Measurements from ENCODE around the gene MYO5C. TPM values are rescaled to one million over a fixed set of nuclear protein-coding genes. Genes with fewer than 3 reads are reported as not detected.

The MYO5C gene
- total and polyA plus RNA-seq, 2 donors (not counting 3 experiments of a cell fraction or from before 2014, with no cell fraction given) = 7.5 to 19.4 TPM

DNA sequence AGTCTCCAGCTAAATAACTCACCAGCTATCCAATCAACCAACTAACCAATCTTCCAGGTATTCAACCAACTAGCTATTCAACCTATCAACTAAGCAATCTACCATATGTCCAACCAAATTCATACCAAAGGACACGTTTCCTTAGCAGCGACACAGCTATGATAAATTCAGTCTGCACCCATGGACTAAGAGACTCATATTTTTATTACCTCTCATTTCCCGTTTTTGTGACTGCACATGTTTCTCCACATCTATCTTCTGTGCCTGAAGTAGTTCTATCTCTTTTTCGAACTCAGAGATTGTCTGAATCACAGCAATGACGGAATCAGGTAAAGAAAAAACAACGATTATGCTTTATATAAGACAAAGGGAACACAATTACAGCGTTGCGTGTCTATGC, 70.4 kb downstream of the MYO5C start:
- no peak overlapping the region for H2AFZ ChIP-seq (ENCODE audit: low read depth, low read length)
- H4K20me1 ChIP-seq (replicated peaks; ENCODE audit: control insufficient read depth, extremely low read depth, insufficient read depth, low read length) = no peaks in the 10 kb centered on the region
- H3K27ac ChIP-seq (ENCODE audit: insufficient read depth, low read depth, low read length) = no peak overlapping the region
- no peak overlapping the region for H3K9ac ChIP-seq (replicated peaks; ENCODE audit: extremely low read depth, insufficient read depth, low read length)
- dilution Hi-C loops (cut with MboI; ENCODE audit: extremely low pct_ligation_motif_present, low sequenced_read_pairs) = no loop called here
- H3K79me2 ChIP-seq (ENCODE audit: control insufficient read depth, insufficient read depth, low read length) = no peaks in the 10 kb centered on the region
- no TSS peak for BruUV-seq (replicated peaks)
- ChIA-PET POLR2A (no interaction called here), CTCF (interaction anchor here (0.7 to 3.7 kb wide), 8 partner anchors 8 to 62 kb away, joined by 3 to 93 read pairs (median 4); partner anchors contain the start of gene GNB5)
- intact Hi-C loops (cut with micrococcal nuclease) = loop anchor here (5.0 to 10.0 kb wide), 2 partner anchors 320 to 443 kb away; no protein-coding TSS in a partner anchor
- DNase-seq (ENCODE audit: low read depth, low spot score) (no peak), FAIRE-seq (no peak)
- H3K4me1 ChIP-seq (ENCODE audit: control insufficient read depth, extremely low read depth, insufficient read depth, low read length) = no peaks in the 10 kb centered on the region
- no peak overlapping the region for H3K4me3 ChIP-seq (replicated peaks in 1 of 3; ENCODE audit: insufficient read depth in 1 of 3, low read depth in 1 of 3, low read length in 3 of 3)
- no peak overlapping the region for H3K4me2 ChIP-seq (ENCODE audit: insufficient read depth, low read length)
- H3K9me1 ChIP-seq (replicated peaks; ENCODE audit: control insufficient read depth, extremely low read depth, insufficient read depth, low read length) = no peaks in the 10 kb centered on the region
- H3K9me3 ChIP-seq (replicated peaks; ENCODE audit: control insufficient read depth, insufficient read depth, low read length) = no peaks in the 10 kb centered on the region
- no peaks in the 10 kb centered on the region for H3K27me3 ChIP-seq (ENCODE audit: control insufficient read depth in 2 of 2, insufficient read depth in 2 of 2, low read length in 2 of 2)
- H3K36me3 ChIP-seq (ENCODE audit: control insufficient read depth in 2 of 2, extremely low read depth in 1 of 2, insufficient read depth in 2 of 2, low read length in 2 of 2) = peaks cover 0 to 4% of the 10 kb centered on the region in 2 experiments
- TF ChIP-seq POLR2AphosphoS5 (IDR thresholded peaks at IDR 0.05; ENCODE audit: insufficient read depth, low read depth, low read length) (no peak), CTCF (IDR thresholded peaks at IDR 0.05; ENCODE audit: extremely low read depth in 1 of 2, insufficient read depth in 1 of 2, low read depth in 1 of 2, low read length in 2 of 2) (no peak), FOS (IDR thresholded peaks at IDR 0.05; ENCODE audit: borderline replicate concordance, insufficient read depth, low read length) (no peak), JUN (IDR thresholded peaks at IDR 0.05; ENCODE audit: borderline replicate concordance, insufficient read depth, insufficient read length, low read depth) (no peak)

GRCh38 chr15:52224211-52224610, 71.4 kb downstream of the MYO5C start:
- POLR2A ChIA-PET = no interaction called here
- H3K27ac ChIP-seq (ENCODE audit: insufficient read depth, low read depth, low read length) = no peak overlapping the region
- H4K20me1 ChIP-seq (replicated peaks; ENCODE audit: control insufficient read depth, extremely low read depth, insufficient read depth, low read length) = no peaks in the 10 kb centered on the region
- no peaks in the 10 kb centered on the region for H3K9me3 ChIP-seq (replicated peaks; ENCODE audit: control insufficient read depth, insufficient read depth, low read length)
- DNase-seq (ENCODE audit: low read depth, low spot score) = no peak
- H3K36me3 ChIP-seq (ENCODE audit: control insufficient read depth in 2 of 2, extremely low read depth in 1 of 2, insufficient read depth in 2 of 2, low read length in 2 of 2) = peaks cover 0 to 4% of the 10 kb centered on the region in 2 experiments
- H3K4me1 ChIP-seq (ENCODE audit: control insufficient read depth, extremely low read depth, insufficient read depth, low read length) = no peaks in the 10 kb centered on the region
- no peak overlapping the region for H2AFZ ChIP-seq (ENCODE audit: low read depth, low read length)
- CTCF ChIA-PET = interaction anchor here (3.7 kb wide), 1 partner anchor 40 kb away, joined by 93 read pairs; no protein-coding TSS in a partner anchor
- no peaks in the 10 kb centered on the region for H3K27me3 ChIP-seq (ENCODE audit: control insufficient read depth in 2 of 2, insufficient read depth in 2 of 2, low read length in 2 of 2)
- no peak for FAIRE-seq
- no peak overlapping the region for H3K9ac ChIP-seq (replicated peaks; ENCODE audit: extremely low read depth, insufficient read depth, low read length)
- BruUV-seq (replicated peaks) = no TSS peak
- H3K9me1 ChIP-seq (replicated peaks; ENCODE audit: control insufficient read depth, extremely low read depth, insufficient read depth, low read length) = no peaks in the 10 kb centered on the region
- H3K79me2 ChIP-seq (ENCODE audit: control insufficient read depth, insufficient read depth, low read length) = no peaks in the 10 kb centered on the region
- no peak overlapping the region for H3K4me3 ChIP-seq (replicated peaks in 1 of 3; ENCODE audit: insufficient read depth in 1 of 3, low read depth in 1 of 3, low read length in 3 of 3)
- no peak for TF ChIP-seq POLR2A (IDR thresholded peaks at IDR 0.05; ENCODE audit: low read depth, low read length)
- TF ChIP-seq POLR2AphosphoS5 (IDR thresholded peaks at IDR 0.05; ENCODE audit: insufficient read depth, low read depth, low read length) = no peak
- no peak for TF ChIP-seq MYC (IDR thresholded peaks at IDR 0.05; ENCODE audit: low read depth, low read length)
- TF ChIP-seq GATA2 (IDR thresholded peaks at IDR 0.05; ENCODE audit: insufficient read depth, insufficient read length, low read depth, low read length) = no peak
- TF ChIP-seq JUN (IDR thresholded peaks at IDR 0.05; ENCODE audit: borderline replicate concordance, insufficient read depth, insufficient read length, low read depth) = no peak
- no peak for TF ChIP-seq FOS (IDR thresholded peaks at IDR 0.05; ENCODE audit: borderline replicate concordance, insufficient read depth, low read length)
- TF ChIP-seq MAX (IDR thresholded peaks at IDR 0.05; ENCODE audit: insufficient read depth, insufficient read length) = no peak
- TF ChIP-seq CTCF (IDR thresholded peaks at IDR 0.05; ENCODE audit: extremely low read depth in 1 of 2, insufficient read depth in 1 of 2, low read depth in 1 of 2, low read length in 2 of 2) = no peak
- TF ChIP-seq EZH2 (IDR thresholded peaks at IDR 0.05; ENCODE audit: borderline replicate concordance, low read depth, low read length, severe bottlenecking) = no peak
- no peak overlapping the region for H3K4me2 ChIP-seq (ENCODE audit: insufficient read depth, low read length)
- dilution Hi-C loops (cut with MboI; ENCODE audit: extremely low pct_ligation_motif_present, low sequenced_read_pairs) = no loop called here
- intact Hi-C loops (cut with micrococcal nuclease) = loop anchor here (10.0 kb wide), 1 partner anchor 319 kb away; no protein-coding TSS in a partner anchor
